Vagina (tissue), 2 donors: ENCODE measurements around the gene UPF3A. TPM values are rescaled to one million over a fixed set of nuclear protein-coding genes. Genes with fewer than 3 reads are reported as not detected.

Source experiments
- DNase-seq, 2 donors: peaks; one replicate each; pipeline ENCODE4 v3.0.0-alpha.2; 2017; ENCODE audit errors: extremely low spot score in 2 of 2
- H3K27ac ChIP-seq: fragments of 200-600 bp; sonication (generic); one replicate; pipeline ENCODE4 v1.5.1; 2019
- H3K27me3 ChIP-seq: fragments of 200-600 bp; sonication (generic); one replicate; pipeline ENCODE4 v1.5.1; 2019
- H3K36me3 ChIP-seq, 2 donors: fragments of 200-600 bp; sonication (generic); one replicate each; pipeline ENCODE4 v1.5.1; 2017 to 2019
- H3K4me1 ChIP-seq: fragments of 200-600 bp; sonication (generic); one replicate; pipeline ENCODE4 v1.5.1; 2019
- H3K4me3 ChIP-seq, 2 donors: fragments of 200-600 bp; sonication (generic); 1 replicate in 1 of 2; 2 replicates in 1 of 2; pipeline ENCODE4 v1.5.1; 2016 to 2019
- H3K9me3 ChIP-seq: fragments of 200-600 bp; sonication (generic); one replicate; pipeline ENCODE4 v1.5.1; 2019
- CTCF ChIP-seq, 3 experiments: fragments of 450-650 bp in 2 of 3; fragments of 200-600 bp in 1 of 3; sonication (generic) in 1 of 3; IDR thresholded peaks; one replicate each; pipeline ENCODE4 v1.5.1; 2017 to 2019; ENCODE audit warnings: antibody characterized with exemption in 3 of 3, mild to moderate bottlenecking in 2 of 3, moderate library complexity in 2 of 3
- POLR2A ChIP-seq, 2 donors: fragments of 450-650 bp; IDR thresholded peaks; one replicate each; pipeline ENCODE4 v1.6.1; 2017; ENCODE audit warnings: antibody characterized with exemption in 2 of 2, mild to moderate bottlenecking in 2 of 2, moderate library complexity in 2 of 2
- POLR2AphosphoS5 ChIP-seq, 2 donors: sonication (generic); formaldehyde crosslinking; IDR thresholded peaks; one replicate each; pipeline ENCODE4 v1.9.0; 2017; ENCODE audit warnings: antibody characterized with exemption in 2 of 2, mild to moderate bottlenecking in 2 of 2, low read depth in 1 of 2; ENCODE audit not compliant: insufficient read depth in 1 of 2
- intact Hi-C: fragments of 100-400 bp; cut with DNase I; formaldehyde crosslinking; loops from one replicate; pipeline ENCODE4 v1.15.1; 2023
- total RNA-seq: library from RNA; depleted of rRNA; stranded (reverse); fragments of >200 nt; gene quantifications from one replicate; pipeline ENCODE4 v1.2.3, GENCODE V29; 2016

The UPF3A gene
- total RNA-seq, 1 donor from 2014 or later: 31.2 TPM

- no peak overlapping the region for H3K27ac ChIP-seq
- intact Hi-C loops: no loop called here
- peaks cover 0 to 39% of the 10 kb centered on the region in 2 donors for H3K36me3 ChIP-seq
- H3K9me3 ChIP-seq: no peaks in the 10 kb centered on the region
- TF ChIP-seq POLR2AphosphoS5 (IDR thresholded peaks at IDR 0.05; ENCODE audit: insufficient read depth in 1 of 2, low read depth in 1 of 2): no peak
- no peak for TF ChIP-seq CTCF (IDR thresholded peaks at IDR 0.05)
- no peak for TF ChIP-seq POLR2A (IDR thresholded peaks at IDR 0.05)
- no peak overlapping the region for H3K4me3 ChIP-seq
- H3K27me3 ChIP-seq: no peaks in the 10 kb centered on the region
- H3K4me1 ChIP-seq: no peaks in the 10 kb centered on the region
- no peak for DNase-seq
Observed at GRCh38 chr13:114299604-114300305, 18.4 kb downstream of the UPF3A start.

GRCh38 chr13:114303700-114304327 is 22.4 kb downstream of the UPF3A start:
- H3K9me3 ChIP-seq: no peaks in the 10 kb centered on the region
- H3K27me3 ChIP-seq: no peaks in the 10 kb centered on the region
- H3K4me1 ChIP-seq: no peaks in the 10 kb centered on the region
- intact Hi-C loops: no loop called here
- H3K27ac ChIP-seq: no peak overlapping the region
- no peak for DNase-seq
- peaks cover 0 to 50% of the 10 kb centered on the region in 2 donors for H3K36me3 ChIP-seq
- no peak for TF ChIP-seq POLR2A (IDR thresholded peaks at IDR 0.05)
- no peak for TF ChIP-seq POLR2AphosphoS5 (IDR thresholded peaks at IDR 0.05; ENCODE audit: insufficient read depth in 1 of 2, low read depth in 1 of 2)
- no peak for TF ChIP-seq CTCF (IDR thresholded peaks at IDR 0.05)
- no peak overlapping the region for H3K4me3 ChIP-seq

GRCh38 chr13:114304346-114305034 is 23.1 kb downstream of the UPF3A start:
- Histone ChIP-seq H3K4me3 (no peak overlapping the region), H3K9me3 (no peaks in the 10 kb centered on the region), H3K36me3 (peaks cover 0 to 44% of the 10 kb centered on the region in 2 donors), H3K27ac (no peak overlapping the region), H3K4me1 (no peaks in the 10 kb centered on the region), H3K27me3 (no peaks in the 10 kb centered on the region)
- no peak for DNase-seq
- intact Hi-C loops: no loop called here
- TF ChIP-seq POLR2A (IDR thresholded peaks at IDR 0.05): no peak
- no peak for TF ChIP-seq CTCF (IDR thresholded peaks at IDR 0.05)
- TF ChIP-seq POLR2AphosphoS5 (IDR thresholded peaks at IDR 0.05; ENCODE audit: insufficient read depth in 1 of 2, low read depth in 1 of 2): no peak

GRCh38 chr13:114309086-114309485 is 27.7 kb downstream of the UPF3A start:
- intact Hi-C loops: no loop called here
- DNase-seq: no peak
- no peak overlapping the region for H3K27ac ChIP-seq
- H3K27me3 ChIP-seq: no peaks in the 10 kb centered on the region
- TF ChIP-seq POLR2AphosphoS5 (IDR thresholded peaks at IDR 0.05; ENCODE audit: insufficient read depth in 1 of 2, low read depth in 1 of 2) (no peak), CTCF (IDR thresholded peaks at IDR 0.05) (no peak), POLR2A (IDR thresholded peaks at IDR 0.05) (no peak)
- peaks cover 0 to 23% of the 10 kb centered on the region in 2 donors for H3K36me3 ChIP-seq
- H3K9me3 ChIP-seq: no peaks in the 10 kb centered on the region
- H3K4me1 ChIP-seq: peaks cover 10% of the 10 kb centered on the region
- H3K4me3 ChIP-seq: no peak overlapping the region
